Head of caudate nucleus (tissue), 42 donors: Measurements from ENCODE around the gene SEC22C.
"Not testable (repeated sequence)": the region's sequence is repeated elsewhere in the genome, so short reads cannot be mapped to it uniquely, and the experiment has no call there.

Experiments used
- DNase-seq, 42 donors: peaks; one replicate each; pipeline versions ENCODE4 v3.0.0 to v3.0.0-alpha.2; 2020 to 2021; ENCODE audit warnings: mixed read lengths in 7 of 42
- intact Hi-C: fragments of 100-400 bp; cut with DNase I; formaldehyde crosslinking; loops from one replicate; pipeline ENCODE4 v1.15.0; 2022

The SEC22C gene

GRCh38 chr3:42581709-42582473, at the start of gene SEC22C:
TSS of gene SEC22C (minus strand) at chr3:42581967. CDS start at chr3:42569046, 12,921 bp downstream.
- intact Hi-C loops = loop anchor here (5.0 kb wide), 1 partner anchor 165 kb away; no protein-coding TSS in a partner anchor
- peak; percentile 94 to 99 (median 98) for DNase-seq

GRCh38 chr3:42613462-42613861, 31.7 kb upstream of the SEC22C start:
- intact Hi-C loops = no loop called here
- no peak for DNase-seq

GRCh38 chr3:42612928-42613327, 31.2 kb upstream of the SEC22C start:
- no peak for DNase-seq
- intact Hi-C loops = no loop called here

- intact Hi-C loops = no loop called here
- DNase-seq = no peak
Observed at GRCh38 chr3:42612217-42612616, 30.4 kb upstream of the SEC22C start.

- DNase-seq = no peak
- intact Hi-C loops = no loop called here
Observed at GRCh38 chr3:42610976-42611375, 29.2 kb upstream of the SEC22C start.

- DNase-seq = no peak
- intact Hi-C loops = no loop called here
Observed at GRCh38 chr3:42608581-42608980, 26.8 kb upstream of the SEC22C start.

GRCh38 chr3:42605546-42606173, 23.9 kb upstream of the SEC22C start:
- intact Hi-C loops = no loop called here
- DNase-seq = no peak

- intact Hi-C loops = loop anchor here (5.0 kb wide), 1 partner anchor 49 kb away; the partner anchor contains the start of gene ZBTB47
- no peak for DNase-seq
Observed at GRCh38 chr3:42602961-42603360, 21.2 kb upstream of the SEC22C start.

GRCh38 chr3:42601896-42602581, 20.3 kb upstream of the SEC22C start:
- no peak for DNase-seq

GRCh38 chr3:42600958-42601675, 19.4 kb upstream of the SEC22C start:
- peak in 38 of 42 donors; percentile 8 to 79 (median 57) for DNase-seq
- intact Hi-C loops = loop anchor here (5.0 kb wide), 1 partner anchor 51 kb away; the partner anchor contains the start of gene ZBTB47

More at GRCh38 chr3:42601896-42602581, 20.3 kb upstream of the SEC22C start:
- intact Hi-C loops = loop anchor here (5.0 kb wide), 1 partner anchor 50 kb away; the partner anchor contains the start of gene ZBTB47

- peak; percentile 86 to 99 (median 95) for DNase-seq
- intact Hi-C loops = loop anchor here (5.0 kb wide), 1 partner anchor 52 kb away; the partner anchor contains the start of gene ZBTB47
Observed at GRCh38 chr3:42600111-42600957, 18.6 kb upstream of the SEC22C start, which contains the start of gene NKTR. TSS of gene NKTR (plus strand) at chr3:42600686. CDS start at chr3:42601007, 321 bp downstream.

- intact Hi-C loops, DNase-seq: not testable (repeated sequence)
Observed at GRCh38 chr3:42597098-42597497, 15.3 kb upstream of the SEC22C start.

- no peak for DNase-seq
- intact Hi-C loops = no loop called here
Observed at GRCh38 chr3:42595682-42596081, 13.9 kb upstream of the SEC22C start.

- DNase-seq = no peak
- intact Hi-C loops = no loop called here
Observed at GRCh38 chr3:42593635-42594034, 11.9 kb upstream of the SEC22C start.

- DNase-seq = no peak
- intact Hi-C loops = no loop called here
Observed at GRCh38 chr3:42591811-42592210, 10.0 kb upstream of the SEC22C start.

- intact Hi-C loops = no loop called here
- DNase-seq = peak in 1 of 42 donors; percentile 40
Observed at GRCh38 chr3:42590989-42591756, 9.4 kb upstream of the SEC22C start.
